ENCODE results near the gene BRD1.

Gene BRD1

GRCh38 chr22:49790912-49791311 is 36.8 kb downstream of the BRD1 start:
- H4K91ac ChIP-seq (ENCODE audit: low read length): no peak overlapping the region
- 92% methylated on average over 16 of the region's 16 CpGs for WGBS
- H3K27me3 ChIP-seq (ENCODE audit: control insufficient read depth in 1 of 2, insufficient read depth in 1 of 2, low read length in 2 of 2): no peaks in the 10 kb centered on the region
- no peak overlapping the region for H3K23ac ChIP-seq (ENCODE audit: low read length in 2 of 2)
- peak overlapping the region; percentile 68 for H3K9ac ChIP-seq (ENCODE audit: low read length)
- no peak overlapping the region for H3K18ac ChIP-seq (ENCODE audit: low read depth in 1 of 2, low read length in 2 of 2)
- H4K8ac ChIP-seq (ENCODE audit: low read length): no peak overlapping the region
- H2BK120ac ChIP-seq (ENCODE audit: low read depth, low read length): no peak overlapping the region
- no peak for DNase-seq
- no peak overlapping the region for H2AFZ ChIP-seq (ENCODE audit: low read depth, low read length)
- no peak overlapping the region for H2BK5ac ChIP-seq (ENCODE audit: low read depth, low read length, poor library complexity, severe bottlenecking)
- peaks cover 21% of the 10 kb centered on the region for H3K4me1 ChIP-seq (ENCODE audit: control insufficient read depth, insufficient read depth, low read depth, low read length)
- no peak overlapping the region for H2AK5ac ChIP-seq (ENCODE audit: low read length, severe bottlenecking)
- peak overlapping the region in 1 of 2 experiments; percentile 43 for H3K4me3 ChIP-seq (ENCODE audit: insufficient read depth in 1 of 2, low read depth in 1 of 2, low read length in 2 of 2)
- H2BK12ac ChIP-seq (ENCODE audit: low read length in 2 of 2): no peak overlapping the region
- H3K4me2 ChIP-seq (ENCODE audit: low read length, poor library complexity, severe bottlenecking): no peak overlapping the region
- H3K14ac ChIP-seq (ENCODE audit: low read length in 2 of 2): no peak overlapping the region
- no peaks in the 10 kb centered on the region for H3K9me3 ChIP-seq (ENCODE audit: control insufficient read depth, low read length)
- H2BK15ac ChIP-seq (ENCODE audit: low read depth, poor library complexity, severe bottlenecking): no peak overlapping the region
- no peak overlapping the region for H3K4ac ChIP-seq (ENCODE audit: low read depth in 1 of 2, low read length in 2 of 2)
- H3K27ac ChIP-seq (ENCODE audit: low read length, poor library complexity, severe bottlenecking): no peak overlapping the region
- peaks cover 66 to 77% of the 10 kb centered on the region in 2 experiments for H3K36me3 ChIP-seq (ENCODE audit: control insufficient read depth in 1 of 2, insufficient read depth in 2 of 2, low read depth in 1 of 2, low read length in 2 of 2)
- H3K79me1 ChIP-seq (replicated peaks; ENCODE audit: low read length, poor library complexity, severe bottlenecking): peaks cover 41% of the 10 kb centered on the region

DNA sequence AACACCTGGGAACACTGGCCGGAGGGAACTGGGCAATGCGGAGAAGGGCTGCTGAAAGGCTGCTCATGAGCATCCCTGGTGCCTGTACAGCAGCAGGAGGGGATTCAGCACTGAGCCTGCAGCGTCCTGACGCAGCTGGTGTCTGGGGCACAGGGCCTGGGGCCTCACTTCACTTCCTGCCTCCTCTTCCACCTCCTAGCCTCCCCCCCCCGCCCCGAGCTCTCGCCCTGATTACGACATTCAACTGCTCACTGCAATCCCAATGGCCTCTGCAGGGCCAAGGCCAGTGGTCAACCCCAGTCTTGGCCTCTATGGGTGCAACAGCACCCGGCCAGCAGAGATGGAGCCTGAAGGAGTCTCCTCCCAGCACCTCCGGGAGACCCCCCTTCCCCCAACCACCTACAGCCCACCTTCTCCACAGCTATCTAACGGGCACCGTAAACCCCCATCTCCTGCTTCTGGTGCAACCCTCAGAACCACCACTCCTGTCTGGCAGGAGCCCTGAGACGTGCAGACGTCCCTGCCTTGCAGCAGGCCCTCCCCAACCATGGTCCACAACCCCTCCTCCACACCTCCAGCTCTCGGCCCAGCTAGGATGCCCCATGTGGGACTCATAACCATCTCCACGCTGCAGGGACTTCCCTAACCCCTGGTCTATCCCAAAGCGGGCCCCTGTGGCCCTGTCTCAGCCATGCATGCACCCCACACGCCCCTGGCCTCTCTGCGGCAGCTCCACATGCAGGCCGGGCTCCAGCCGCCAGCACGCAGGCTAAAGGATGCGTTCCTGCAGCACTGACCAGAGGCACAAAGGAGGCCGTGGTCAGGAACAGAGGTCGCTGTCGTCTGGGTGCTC is 38.2 kb downstream of the BRD1 start:
- WGBS: 72% methylated on average over 26 of the region's 26 CpGs

DNA sequence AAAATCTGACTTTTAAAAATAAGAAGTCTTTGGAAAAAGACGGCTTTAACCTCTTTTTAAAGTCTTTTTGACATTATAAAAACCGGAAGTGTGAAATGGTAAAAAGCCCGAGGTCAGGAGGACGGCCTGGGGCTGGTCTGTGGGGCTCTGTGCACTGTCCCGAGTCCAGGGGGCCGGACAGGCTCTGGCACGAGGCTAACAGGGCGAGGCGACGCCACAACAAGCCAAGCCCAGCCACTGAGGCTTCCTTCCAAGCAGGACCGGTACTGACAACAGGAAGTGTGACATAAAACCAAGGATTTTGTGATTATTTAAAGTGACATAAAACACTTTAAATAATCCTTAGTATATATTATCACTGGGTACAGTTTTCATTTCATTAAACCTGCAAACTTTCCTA is 39.2 kb downstream of the BRD1 start:
- Histone ChIP-seq H3K14ac (ENCODE audit: low read length in 2 of 2) (no peak overlapping the region), H3K79me1 (replicated peaks; ENCODE audit: low read length, poor library complexity, severe bottlenecking) (peaks cover 29% of the 10 kb centered on the region), H2BK120ac (ENCODE audit: low read depth, low read length) (no peak overlapping the region), H3K4me2 (ENCODE audit: low read length, poor library complexity, severe bottlenecking) (no peak overlapping the region), H3K4ac (ENCODE audit: low read depth in 1 of 2, low read length in 2 of 2) (no peak overlapping the region), H2BK12ac (ENCODE audit: low read length in 2 of 2) (no peak overlapping the region), H3K27ac (ENCODE audit: low read length, poor library complexity, severe bottlenecking) (no peak overlapping the region), H2AK5ac (ENCODE audit: low read length, severe bottlenecking) (no peak overlapping the region), H3K23ac (ENCODE audit: low read length in 2 of 2) (no peak overlapping the region), H3K36me3 (ENCODE audit: control insufficient read depth in 1 of 2, insufficient read depth in 2 of 2, low read depth in 1 of 2, low read length in 2 of 2) (peaks cover 63 to 81% of the 10 kb centered on the region in 2 experiments), H3K4me3 (ENCODE audit: insufficient read depth in 1 of 2, low read depth in 1 of 2, low read length in 2 of 2) (peak overlapping the region in 1 of 2 experiments; percentile 57), H4K8ac (ENCODE audit: low read length) (no peak overlapping the region), H4K91ac (ENCODE audit: low read length) (no peak overlapping the region), H3K9me3 (ENCODE audit: control insufficient read depth, low read length) (no peaks in the 10 kb centered on the region), H3K9ac (ENCODE audit: low read length) (peak overlapping the region; percentile 70), H3K27me3 (ENCODE audit: control insufficient read depth in 1 of 2, insufficient read depth in 1 of 2, low read length in 2 of 2) (no peaks in the 10 kb centered on the region), H2AFZ (ENCODE audit: low read depth, low read length) (no peak overlapping the region), H3K4me1 (ENCODE audit: control insufficient read depth, insufficient read depth, low read depth, low read length) (peaks cover 25% of the 10 kb centered on the region), H2BK15ac (ENCODE audit: low read depth, poor library complexity, severe bottlenecking) (no peak overlapping the region), H3K18ac (ENCODE audit: low read depth in 1 of 2, low read length in 2 of 2) (no peak overlapping the region), H2BK5ac (ENCODE audit: low read depth, low read length, poor library complexity, severe bottlenecking) (no peak overlapping the region)
- 67% methylated on average over 8 of the region's 11 CpGs for WGBS
- peak; percentile 10 for DNase-seq

More for the DNA sequence above, 38.2 kb downstream of the BRD1 start:
- Histone ChIP-seq H3K4me1 (ENCODE audit: control insufficient read depth, insufficient read depth, low read depth, low read length) (peaks cover 23% of the 10 kb centered on the region), H2BK15ac (ENCODE audit: low read depth, poor library complexity, severe bottlenecking) (no peak overlapping the region), H3K27ac (ENCODE audit: low read length, poor library complexity, severe bottlenecking) (no peak overlapping the region), H3K27me3 (ENCODE audit: control insufficient read depth in 1 of 2, insufficient read depth in 1 of 2, low read length in 2 of 2) (no peaks in the 10 kb centered on the region), H2BK120ac (ENCODE audit: low read depth, low read length) (peak overlapping the region; percentile 21), H4K8ac (ENCODE audit: low read length) (peak overlapping the region; percentile 62), H3K9me3 (ENCODE audit: control insufficient read depth, low read length) (no peaks in the 10 kb centered on the region), H3K9ac (ENCODE audit: low read length) (peak overlapping the region; percentile 70), H3K79me1 (replicated peaks; ENCODE audit: low read length, poor library complexity, severe bottlenecking) (peaks cover 35% of the 10 kb centered on the region), H2AFZ (ENCODE audit: low read depth, low read length) (no peak overlapping the region), H2AK5ac (ENCODE audit: low read length, severe bottlenecking) (no peak overlapping the region), H3K14ac (ENCODE audit: low read length in 2 of 2) (no peak overlapping the region), H2BK5ac (ENCODE audit: low read depth, low read length, poor library complexity, severe bottlenecking) (no peak overlapping the region), H3K4me2 (ENCODE audit: low read length, poor library complexity, severe bottlenecking) (no peak overlapping the region), H3K18ac (ENCODE audit: low read depth in 1 of 2, low read length in 2 of 2) (peak overlapping the region; percentile 69 to 72), H3K23ac (ENCODE audit: low read length in 2 of 2) (peak overlapping the region in 1 of 2 experiments; percentile 59), H4K91ac (ENCODE audit: low read length) (no peak overlapping the region), H3K4me3 (ENCODE audit: insufficient read depth in 1 of 2, low read depth in 1 of 2, low read length in 2 of 2) (peak overlapping the region in 1 of 2 experiments; percentile 57), H2BK12ac (ENCODE audit: low read length in 2 of 2) (peak overlapping the region in 1 of 2 experiments; percentile 29), H3K36me3 (ENCODE audit: control insufficient read depth in 1 of 2, insufficient read depth in 2 of 2, low read depth in 1 of 2, low read length in 2 of 2) (peaks cover 64 to 80% of the 10 kb centered on the region in 2 experiments), H3K4ac (ENCODE audit: low read depth in 1 of 2, low read length in 2 of 2) (peak overlapping the region in 1 of 2 experiments; percentile 46)
- DNase-seq: peak; percentile 74

DNA sequence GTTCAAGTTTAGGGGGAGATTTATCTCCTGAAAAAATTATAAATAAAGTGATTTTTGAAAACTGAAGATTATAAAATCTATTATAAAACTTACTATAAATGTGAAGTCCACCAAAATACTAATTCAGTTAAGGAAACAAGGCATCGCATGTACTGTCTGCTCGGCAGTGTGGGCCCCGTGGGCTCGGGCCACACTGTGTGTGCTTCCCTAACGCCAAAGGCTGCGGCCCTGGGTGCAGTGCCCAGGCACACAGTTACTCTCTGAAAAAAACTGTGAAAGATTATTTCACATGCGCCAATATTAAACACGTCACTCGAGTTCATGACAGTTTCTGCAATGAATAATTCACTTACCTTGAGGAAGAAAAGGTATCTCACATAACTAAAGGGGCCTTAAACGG is 39.8 kb downstream of the BRD1 start:
- Histone ChIP-seq H3K36me3 (ENCODE audit: control insufficient read depth in 1 of 2, insufficient read depth in 2 of 2, low read depth in 1 of 2, low read length in 2 of 2) (peaks cover 61 to 81% of the 10 kb centered on the region in 2 experiments), H3K27me3 (ENCODE audit: control insufficient read depth in 1 of 2, insufficient read depth in 1 of 2, low read length in 2 of 2) (no peaks in the 10 kb centered on the region), H2BK15ac (ENCODE audit: low read depth, poor library complexity, severe bottlenecking) (no peak overlapping the region), H3K4me3 (ENCODE audit: insufficient read depth in 1 of 2, low read depth in 1 of 2, low read length in 2 of 2) (no peak overlapping the region), H4K8ac (ENCODE audit: low read length) (no peak overlapping the region), H3K9ac (ENCODE audit: low read length) (peak overlapping the region; percentile 70), H2AK5ac (ENCODE audit: low read length, severe bottlenecking) (no peak overlapping the region), H3K4me1 (ENCODE audit: control insufficient read depth, insufficient read depth, low read depth, low read length) (peaks cover 25% of the 10 kb centered on the region), H2BK120ac (ENCODE audit: low read depth, low read length) (no peak overlapping the region), H2BK12ac (ENCODE audit: low read length in 2 of 2) (no peak overlapping the region), H3K4ac (ENCODE audit: low read depth in 1 of 2, low read length in 2 of 2) (no peak overlapping the region), H3K18ac (ENCODE audit: low read depth in 1 of 2, low read length in 2 of 2) (no peak overlapping the region), H3K14ac (ENCODE audit: low read length in 2 of 2) (no peak overlapping the region), H3K23ac (ENCODE audit: low read length in 2 of 2) (no peak overlapping the region), H3K27ac (ENCODE audit: low read length, poor library complexity, severe bottlenecking) (no peak overlapping the region), H2BK5ac (ENCODE audit: low read depth, low read length, poor library complexity, severe bottlenecking) (no peak overlapping the region), H3K79me1 (replicated peaks; ENCODE audit: low read length, poor library complexity, severe bottlenecking) (peaks cover 29% of the 10 kb centered on the region), H2AFZ (ENCODE audit: low read depth, low read length) (no peak overlapping the region), H3K4me2 (ENCODE audit: low read length, poor library complexity, severe bottlenecking) (no peak overlapping the region), H3K9me3 (ENCODE audit: control insufficient read depth, low read length) (no peaks in the 10 kb centered on the region), H4K91ac (ENCODE audit: low read length) (no peak overlapping the region)
- WGBS: 97% methylated on average over 10 of the region's 10 CpGs
- DNase-seq: no peak

Data from mesenchymal stem cell (in vitro differentiated cells and primary cell).